GM19239 (cell line): Measurements from ENCODE around the gene GRM3.
"Not testable (repeated sequence)": the region's sequence is repeated elsewhere in the genome, so short reads cannot be mapped to it uniquely, and the experiment has no call there.

Source experiments
- DNase-seq: peaks from one replicate; pipeline ENCODE4 v3.0.0; 2011; ENCODE audit warnings: low spot score; ENCODE audit not compliant: insufficient read length
- FAIRE-seq: peaks from 2 replicates; lab custom pipeline; 2011; peaks lifted over from hg19 to GRCh38; lab: Jason Lieb, UNC

Gene GRM3

DNA sequence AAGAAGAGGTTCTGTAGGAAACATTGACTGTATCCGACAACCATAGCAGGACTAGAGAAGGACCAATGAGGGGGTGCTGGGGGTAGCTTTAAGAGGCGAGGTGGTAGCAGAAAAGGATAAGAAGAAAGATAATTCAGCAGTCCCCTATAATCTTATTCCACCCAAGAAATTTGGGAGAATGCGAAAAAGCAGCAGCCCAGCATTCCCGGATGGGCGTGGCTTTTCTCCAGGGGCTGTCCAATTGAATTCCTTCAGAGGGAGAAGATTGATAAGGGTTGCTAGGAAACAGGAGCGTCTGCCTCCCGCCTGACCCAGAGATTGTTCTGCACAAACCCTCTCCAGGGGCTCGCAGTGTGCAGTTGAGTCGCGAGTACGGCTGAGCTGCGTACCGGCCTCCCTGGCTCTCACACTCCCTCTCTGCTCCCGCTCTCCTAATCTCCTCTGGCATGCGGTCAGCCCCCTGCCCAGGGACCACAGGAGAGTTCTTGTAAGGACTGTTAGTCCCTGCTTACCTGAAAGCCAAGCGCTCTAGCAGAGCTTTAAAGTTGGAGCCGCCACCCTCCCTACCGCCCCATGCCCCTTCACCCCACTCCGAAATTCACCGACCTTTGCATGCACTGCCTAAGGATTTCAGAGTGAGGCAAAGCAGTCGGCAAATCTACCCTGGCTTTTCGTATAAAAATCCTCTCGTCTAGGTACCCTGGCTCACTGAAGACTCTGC, at the start of gene GRM3:
GRM3 (plus strand) TSS at position 349 of the 721 bp plus-strand sequence. CDS start 121,237 bp downstream, outside the sequence.
- DNase-seq (no peak), FAIRE-seq (no peak)

DNA sequence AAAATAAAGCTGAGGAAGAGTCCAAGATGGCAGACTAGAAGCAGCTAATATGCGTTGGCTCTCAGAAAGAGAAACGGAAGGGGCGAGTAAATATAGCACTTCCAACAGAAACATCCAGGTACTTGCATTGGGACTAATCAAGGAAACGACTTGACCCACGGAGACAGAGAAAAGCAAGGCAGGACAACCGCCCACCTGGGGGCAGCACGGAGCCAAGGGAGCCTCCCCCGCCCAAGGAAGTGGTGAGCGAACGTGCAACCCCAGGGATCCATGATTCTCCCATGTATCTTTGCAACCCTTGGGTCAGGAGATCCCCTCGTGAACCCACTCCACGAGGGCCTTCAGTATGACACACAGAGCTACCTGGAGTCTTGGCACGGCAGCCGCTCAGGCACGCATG, 45.4 kb upstream of the GRM3 start:
- no peak for DNase-seq

GRCh38 chr7:86598721-86599120, 45.0 kb upstream of the GRM3 start:
- DNase-seq (no peak), FAIRE-seq (no peak)

More for the DNA sequence above, 45.4 kb upstream of the GRM3 start:
- FAIRE-seq, result no peak

DNA sequence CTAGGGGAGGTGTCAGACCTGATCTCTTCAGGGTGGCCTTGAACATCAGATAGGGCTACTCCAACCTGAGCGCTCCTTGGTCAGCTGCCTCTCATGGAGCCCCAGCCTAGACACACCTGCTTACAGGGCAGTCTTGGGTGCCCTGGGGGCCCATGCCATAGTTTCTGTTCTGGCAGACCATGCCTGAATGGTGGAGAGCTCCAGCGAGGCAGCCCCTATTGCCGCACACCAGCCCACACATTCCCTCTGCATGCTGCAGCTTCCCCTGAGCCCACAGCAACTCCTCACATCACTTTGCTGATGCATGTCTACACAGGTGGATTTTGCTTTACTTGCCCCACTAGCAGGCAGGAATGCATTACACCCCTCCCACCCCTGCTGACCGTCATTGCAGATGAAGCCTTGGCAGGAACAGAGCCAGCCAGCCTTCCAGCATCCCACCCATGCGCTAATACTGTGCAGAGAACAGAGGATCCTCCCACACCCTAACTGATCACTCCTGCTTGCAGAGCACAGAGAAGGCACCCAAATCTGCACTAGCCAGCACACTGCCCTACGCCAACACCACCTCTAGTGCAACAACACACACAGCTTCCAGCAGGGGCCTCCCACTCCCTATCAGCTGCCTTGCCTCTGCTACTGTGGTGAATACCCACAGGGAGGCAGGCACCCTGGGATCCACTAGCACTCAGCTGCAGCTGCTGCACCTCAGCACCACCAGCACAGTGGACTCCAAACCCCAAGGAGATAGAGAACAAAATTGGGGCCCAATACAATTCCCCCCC, 43.0 kb upstream of the GRM3 start:
- no peak for FAIRE-seq
- no peak for DNase-seq

DNA sequence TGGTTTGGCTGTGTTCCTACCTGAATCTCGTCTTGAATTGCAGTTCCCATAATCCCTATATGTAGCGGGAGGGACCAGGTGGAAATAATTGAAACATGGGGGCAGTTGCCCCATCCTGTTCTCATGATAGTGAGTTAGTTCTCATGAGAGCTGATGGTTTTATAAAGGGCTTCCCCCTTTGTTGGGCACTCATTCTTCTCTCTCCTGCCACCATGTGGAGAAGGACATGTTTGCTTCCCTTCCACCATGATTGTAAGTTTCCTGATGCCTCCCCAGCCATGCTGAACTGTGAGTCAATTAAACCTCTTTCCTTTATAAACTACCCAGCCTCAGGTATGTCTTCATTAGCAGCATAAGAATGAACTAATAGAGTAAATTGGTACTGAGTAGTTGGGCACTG, 28.0 kb upstream of the GRM3 start:
- not testable (repeated sequence) for FAIRE-seq, DNase-seq

- no peak for FAIRE-seq
- no peak for DNase-seq
These were observed 844 bp downstream of the GRM3 start for GRCh38 chr7:86644282-86645224.

DNA sequence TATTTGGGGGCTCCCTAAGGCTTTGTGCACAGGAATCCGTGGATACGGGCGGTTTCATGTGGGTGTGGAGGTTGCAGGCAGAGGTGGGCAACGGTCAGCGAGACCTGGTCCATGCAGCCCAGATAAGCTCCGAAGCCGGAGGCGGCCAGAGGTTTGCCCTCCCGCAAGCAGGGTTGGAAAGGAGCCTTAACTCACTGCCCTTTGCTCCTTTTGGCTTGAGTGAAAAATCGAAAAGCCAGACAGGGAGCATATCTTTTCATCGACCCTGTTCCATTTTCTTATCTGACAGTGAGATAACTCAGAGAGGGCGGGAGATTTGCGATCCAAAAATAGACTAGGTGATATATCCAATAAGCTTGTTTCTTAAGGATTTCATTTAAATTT, 1.5 kb downstream of the GRM3 start:
- no peak for FAIRE-seq
- DNase-seq, result no peak

GRCh38 chr7:86645676-86646276, 2.1 kb downstream of the GRM3 start:
- no peak for FAIRE-seq
- DNase-seq, result no peak

DNA sequence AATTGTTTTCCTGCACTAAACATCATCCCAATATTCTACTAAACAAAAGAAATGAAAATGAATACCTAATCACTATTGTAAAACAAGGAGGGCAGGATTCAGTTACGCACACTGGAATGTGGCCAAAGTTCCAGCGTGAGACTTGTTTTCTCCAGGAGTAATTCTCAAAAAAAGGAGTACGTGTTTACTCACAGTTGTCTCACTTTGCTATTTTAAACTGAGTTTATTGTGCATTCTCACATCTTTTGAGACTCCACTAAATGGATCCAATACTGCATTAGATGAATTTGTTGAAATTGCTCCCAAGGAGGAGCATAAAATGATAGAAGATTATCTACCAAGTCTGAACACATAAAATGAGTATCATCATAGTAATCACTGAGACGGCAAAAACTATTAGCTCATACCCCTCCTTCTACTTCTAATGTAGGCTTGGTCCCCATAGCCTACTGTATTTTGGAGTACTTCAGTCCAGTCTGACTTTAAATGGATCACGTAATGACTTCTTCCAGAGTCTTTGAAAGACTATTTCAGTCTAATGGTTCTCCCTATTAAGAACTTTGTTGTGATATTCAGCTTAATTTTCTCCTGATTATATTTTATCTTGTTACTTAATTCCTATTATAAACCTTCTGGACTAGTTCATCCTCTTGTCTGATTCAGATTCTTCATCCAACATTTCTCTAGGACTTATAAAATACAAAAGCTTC, 3.8 kb downstream of the GRM3 start:
- FAIRE-seq, result no peak

DNA sequence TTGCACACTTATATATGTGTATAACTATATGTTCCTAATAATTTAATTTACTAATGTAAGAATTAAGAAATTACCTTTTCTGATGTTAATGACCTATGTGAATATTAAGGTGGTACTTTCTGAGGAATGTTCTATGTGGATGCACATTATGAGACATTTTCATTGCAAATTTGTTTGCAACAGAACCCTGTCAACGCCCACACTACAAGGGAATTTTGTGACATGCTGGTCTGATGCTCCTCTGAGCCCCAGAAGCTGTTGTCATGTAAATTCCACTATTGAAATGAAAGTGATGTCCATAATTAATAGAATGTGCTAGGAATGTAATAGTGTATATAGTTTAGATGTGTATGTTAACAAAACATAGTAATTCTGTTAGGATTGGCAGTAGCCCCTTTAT, 4.5 kb downstream of the GRM3 start:
- no peak for DNase-seq
- FAIRE-seq, result no peak

More for the DNA sequence above, 3.8 kb downstream of the GRM3 start:
- DNase-seq, result no peak

DNA sequence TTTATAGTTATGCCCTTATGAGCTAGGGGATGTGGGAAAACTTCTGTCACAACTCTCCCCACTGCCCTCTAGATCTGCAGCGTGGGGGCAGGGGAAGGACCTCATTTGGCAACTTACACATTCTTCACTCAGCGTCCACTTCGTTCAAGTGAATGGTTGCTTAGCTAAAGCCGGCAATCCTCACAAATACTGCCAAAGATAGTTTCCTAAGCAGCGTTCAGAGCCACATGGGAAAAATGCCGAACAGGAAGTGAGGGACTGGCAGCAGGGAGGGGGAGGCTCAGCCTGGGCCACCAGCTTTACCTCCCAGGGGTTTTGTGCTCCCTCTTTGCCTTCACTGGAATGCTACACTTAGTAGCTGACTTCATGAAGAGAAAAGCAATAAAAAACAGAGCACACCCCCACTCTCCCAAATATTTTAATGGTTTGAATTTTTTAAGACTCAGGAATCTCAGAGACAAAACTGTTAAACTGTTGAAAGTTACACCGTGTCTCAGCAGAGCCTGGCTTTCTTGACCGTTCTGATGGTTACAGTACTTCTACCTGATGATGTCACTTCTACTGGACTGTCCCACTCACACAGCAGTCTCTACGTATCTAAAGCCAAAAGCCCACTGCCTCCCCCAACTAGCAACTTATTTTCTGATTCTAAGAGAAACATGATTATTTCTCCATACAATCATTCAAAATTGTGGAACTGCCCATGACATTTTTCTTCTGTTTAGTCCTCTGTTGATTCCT, 10.4 kb downstream of the GRM3 start:
- DNase-seq, result no peak
- no peak for FAIRE-seq

DNA sequence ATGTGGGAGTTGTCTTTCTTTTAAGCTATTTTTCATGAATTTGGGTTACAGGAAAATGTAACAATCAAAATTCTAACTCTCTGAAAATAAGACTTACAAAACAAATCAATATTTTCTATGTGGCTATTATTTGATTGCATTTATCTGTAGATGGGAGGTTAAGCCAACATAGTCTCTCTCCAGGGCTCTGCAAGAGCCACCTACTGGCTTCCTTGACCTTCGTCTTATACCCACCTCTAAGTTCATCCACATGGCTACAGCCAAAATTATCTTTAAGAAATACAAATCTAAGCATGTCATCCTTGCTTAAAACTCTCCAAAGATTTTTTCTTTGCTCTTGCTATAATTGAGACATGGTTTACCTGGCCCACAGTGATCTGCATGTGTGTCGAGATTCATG, 14.2 kb downstream of the GRM3 start:
- FAIRE-seq (no peak), DNase-seq (no peak)

- no peak for DNase-seq
- FAIRE-seq, result no peak
These were observed 17.3 kb downstream of the GRM3 start for GRCh38 chr7:86660950-86661462.

GRCh38 chr7:86664486-86664885, 20.8 kb downstream of the GRM3 start:
- FAIRE-seq (no peak), DNase-seq (no peak)

- FAIRE-seq (no peak), DNase-seq (no peak)
These were observed 21.3 kb downstream of the GRM3 start for GRCh38 chr7:86664991-86665390.

DNA sequence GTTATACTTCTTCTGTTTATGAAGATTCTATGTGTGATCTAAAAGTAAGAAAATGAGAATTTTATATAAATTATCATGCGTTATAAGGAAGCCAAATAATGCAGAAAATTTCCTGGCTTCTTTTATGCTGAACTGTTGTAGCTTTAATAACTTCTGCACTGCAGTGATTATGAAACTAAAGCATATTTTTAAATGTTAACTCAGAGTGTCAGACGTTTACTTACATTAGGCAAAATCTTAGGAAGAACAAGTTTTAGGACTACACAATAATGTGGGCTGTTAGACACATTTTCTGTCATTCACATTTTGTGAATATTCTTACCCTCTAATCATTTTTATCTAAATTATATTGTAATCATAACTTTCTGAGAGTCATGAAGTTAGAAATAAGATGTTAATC, 22.0 kb downstream of the GRM3 start:
- no peak for FAIRE-seq
- DNase-seq, result no peak

DNA sequence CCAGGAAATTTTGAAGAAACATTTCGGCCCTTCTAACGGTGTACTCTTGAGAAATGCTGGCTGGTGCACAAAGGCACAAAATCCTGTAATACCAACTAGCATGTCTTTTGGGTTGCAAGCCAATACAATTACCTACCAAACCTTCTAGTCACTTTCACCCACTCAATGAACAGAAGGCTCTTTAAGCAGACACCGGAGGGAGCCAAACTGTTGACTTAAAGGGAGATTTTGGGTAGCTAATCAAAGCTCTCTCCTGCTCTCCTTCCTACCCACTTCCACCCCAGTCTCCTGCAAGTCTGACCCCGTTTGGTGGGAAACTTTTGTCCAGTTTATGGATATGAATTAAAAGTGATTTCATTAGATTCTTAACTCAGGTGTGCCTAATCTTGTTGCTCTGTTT, 24.0 kb downstream of the GRM3 start:
- FAIRE-seq, result no peak
- DNase-seq, result no peak

GRCh38 chr7:86668315-86668714, 24.6 kb downstream of the GRM3 start:
- FAIRE-seq (no peak), DNase-seq (no peak)

- FAIRE-seq (no peak), DNase-seq (no peak)
These were observed 44.1 kb downstream of the GRM3 start for GRCh38 chr7:86687831-86688230.
